ENCODE results near the gene LRRC37A2.
"Not testable (repeated sequence)": the region's sequence is repeated elsewhere in the genome, so short reads cannot be mapped to it uniquely, and the experiment has no call there.

Gene LRRC37A2

DNA sequence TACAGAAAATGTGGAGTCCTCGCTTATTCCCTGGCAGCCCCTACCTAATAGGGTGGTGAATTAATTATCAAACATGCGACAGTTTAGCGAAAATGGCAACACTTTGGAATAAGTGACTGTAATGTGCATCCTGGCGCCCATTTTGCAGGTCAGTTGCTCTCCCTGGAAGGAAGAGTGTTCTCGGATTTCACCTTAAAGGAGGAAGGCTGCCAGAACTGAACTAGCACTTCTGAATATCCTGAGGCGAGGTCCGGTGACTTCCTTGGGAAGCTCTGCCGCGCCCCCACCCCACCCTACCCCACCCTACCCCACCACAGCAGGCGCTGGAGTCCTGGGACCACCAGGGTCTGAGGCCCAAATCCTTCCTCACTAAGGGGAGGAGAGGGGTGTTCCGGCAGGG lies at the start of gene LRRC37A2:
Gene LRRC37A2 (plus strand): TSS at position 301 of the 400 bp plus-strand sequence. CDS start 245 bp downstream, outside the sequence.
- DNase-seq: not testable (repeated sequence)

GRCh38 chr17:46467618-46468017 lies 44.6 kb upstream of the LRRC37A2 start:
- not testable (repeated sequence) for DNase-seq

DNA sequence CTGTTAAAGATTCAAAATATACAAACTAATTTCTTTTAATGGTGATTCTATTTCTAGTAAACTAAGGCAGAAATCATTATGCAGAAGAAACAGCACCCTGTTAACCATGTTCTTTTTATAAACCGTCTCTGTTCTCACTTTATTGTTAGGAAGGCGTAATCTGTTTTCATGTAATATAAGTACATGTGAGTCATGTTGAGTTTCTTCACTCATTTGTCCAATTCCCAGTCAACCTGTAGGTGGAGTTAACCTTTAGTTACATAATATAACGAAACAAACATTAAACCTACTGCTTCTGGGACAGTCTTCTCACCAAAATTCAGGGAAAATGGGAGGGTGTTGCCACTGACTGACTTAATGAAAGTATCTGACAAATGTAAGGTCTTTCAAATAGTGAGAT lies 37.8 kb upstream of the LRRC37A2 start:
- not testable (repeated sequence) for DNase-seq

GRCh38 chr17:46475583-46475982 lies 36.7 kb upstream of the LRRC37A2 start:
- not testable (repeated sequence) for DNase-seq

DNA sequence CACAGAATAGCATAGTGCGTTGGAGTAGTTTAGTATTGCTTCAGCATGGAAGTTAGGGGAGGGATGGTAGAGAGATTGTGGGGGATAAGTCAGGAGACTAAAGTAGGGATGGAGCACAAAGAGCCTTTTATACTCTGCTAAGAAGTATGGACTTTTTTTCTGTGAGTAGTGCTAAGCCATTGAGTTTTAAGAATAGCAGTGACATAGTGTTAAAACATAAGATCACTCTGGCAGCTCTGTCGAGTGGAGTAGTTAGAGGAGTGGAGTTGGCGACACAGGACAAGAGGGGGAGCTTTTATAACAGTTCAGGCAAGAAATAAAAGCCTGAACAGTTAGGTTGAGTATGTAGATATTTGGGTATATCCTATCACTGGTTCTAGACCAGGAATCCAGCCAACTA lies 33.4 kb upstream of the LRRC37A2 start:
- not testable (repeated sequence) for DNase-seq

- DNase-seq: not testable (repeated sequence)
These were observed 31.0 kb upstream of the LRRC37A2 start for GRCh38 chr17:46481310-46481709.

DNA sequence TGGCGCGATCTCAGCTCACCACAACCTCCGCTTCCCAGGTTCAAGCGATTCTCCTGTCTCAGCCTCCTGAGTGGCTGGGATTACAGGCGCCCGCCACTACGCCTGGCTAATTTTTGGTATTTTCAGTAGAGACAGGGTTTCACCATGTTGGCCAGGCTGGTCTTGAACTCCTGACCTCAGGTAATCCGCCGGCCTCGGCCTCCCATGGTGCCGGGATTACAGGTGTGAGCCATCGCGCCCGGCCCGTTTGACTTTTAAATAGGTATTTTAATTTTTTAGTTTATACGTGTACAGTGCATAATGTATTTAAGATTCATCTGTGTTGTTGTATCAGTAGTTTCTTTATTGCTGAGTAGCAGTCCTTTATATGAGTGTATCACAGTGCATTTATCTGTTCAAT lies 20.2 kb upstream of the LRRC37A2 start:
- not testable (repeated sequence) for DNase-seq

GRCh38 chr17:46499437-46500139 lies 12.7 kb upstream of the LRRC37A2 start:
- DNase-seq: not testable (repeated sequence)

- DNase-seq: not testable (repeated sequence)
These were observed 6.4 kb upstream of the LRRC37A2 start for GRCh38 chr17:46505896-46506295.

- not testable (repeated sequence) for DNase-seq
These were observed 22.4 kb downstream of the LRRC37A2 start for GRCh38 chr17:46534716-46535115.

- DNase-seq: not testable (repeated sequence)
These were observed 36.3 kb downstream of the LRRC37A2 start for GRCh38 chr17:46548607-46549006.

- not testable (repeated sequence) for DNase-seq
These were observed 46.9 kb downstream of the LRRC37A2 start for GRCh38 chr17:46559155-46559554.

GRCh38 chr17:46560048-46560447 lies 47.8 kb downstream of the LRRC37A2 start:
- not testable (repeated sequence) for DNase-seq

GRCh38 chr17:46566284-46566683 lies 54.0 kb downstream of the LRRC37A2 start:
- not testable (repeated sequence) for DNase-seq

- DNase-seq: not testable (repeated sequence)
These were observed 54.7 kb downstream of the LRRC37A2 start for GRCh38 chr17:46566980-46567379.

- DNase-seq: not testable (repeated sequence)
These were observed 59.5 kb downstream of the LRRC37A2 start for GRCh38 chr17:46571796-46572195.

- DNase-seq: not testable (repeated sequence)
These were observed 67.1 kb downstream of the LRRC37A2 start, which contains the start of gene ARL17A for GRCh38 chr17:46579083-46580075. Gene ARL17A, minus strand, starts transcription at chr17:46579691. Its CDS starts 3,369 bp downstream, at chr17:46576322.

- DNase-seq: not testable (repeated sequence)
These were observed 67.8 kb downstream of the LRRC37A2 start for GRCh38 chr17:46580082-46580481.

- not testable (repeated sequence) for DNase-seq
These were observed 73.2 kb downstream of the LRRC37A2 start for GRCh38 chr17:46585444-46585843.

DNA sequence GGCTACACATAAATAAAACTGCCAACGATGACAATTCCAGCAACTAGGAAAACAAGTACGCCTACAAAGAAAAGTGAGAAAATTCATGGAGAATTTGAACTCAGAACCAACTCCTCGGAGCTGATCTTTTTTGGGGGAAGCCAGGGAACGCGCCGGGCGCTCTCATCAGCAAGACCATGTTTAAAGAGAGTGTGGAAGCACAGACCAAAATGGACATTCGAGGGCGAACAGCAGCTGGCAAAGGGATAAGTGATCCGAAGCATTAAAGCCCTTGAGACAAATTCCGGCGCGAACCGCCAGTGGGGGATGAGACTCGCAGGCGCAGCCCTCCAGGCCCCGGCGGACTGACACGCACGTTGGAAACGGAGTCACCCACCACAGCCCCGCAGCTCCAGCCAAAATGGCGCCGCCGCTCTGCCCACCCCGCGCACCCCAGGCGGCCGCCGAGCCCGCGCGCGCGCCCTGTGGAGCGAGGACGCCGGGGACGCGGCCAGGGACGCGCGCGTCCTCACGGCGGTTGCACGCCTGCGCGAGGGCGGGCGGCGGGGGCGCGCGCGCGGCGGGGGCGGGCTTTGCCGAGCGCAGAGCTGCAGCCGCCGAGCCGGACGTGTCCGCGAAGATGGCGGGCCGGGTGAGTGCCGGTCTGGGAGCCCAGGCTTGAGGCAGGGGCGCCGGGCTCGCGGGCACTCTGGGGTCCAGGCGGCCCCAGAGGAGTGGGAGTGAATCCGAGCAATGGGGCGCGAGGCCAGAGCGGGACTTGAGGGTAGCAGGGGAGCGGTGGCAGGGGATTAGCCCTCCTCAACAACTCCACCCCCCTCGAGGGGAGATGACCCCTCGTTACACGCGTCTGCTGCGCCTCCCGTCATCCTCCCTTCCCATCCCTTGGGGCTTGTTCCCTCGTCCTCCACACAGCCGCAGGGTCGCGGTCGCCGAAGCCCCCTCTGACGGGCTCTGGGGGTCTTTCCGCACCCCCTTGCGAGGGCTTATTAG lies 78.2 kb downstream of the LRRC37A2 start, which contains the start of gene NSF:
Gene NSF (plus strand): TSS at position 513 of the 990 bp plus-strand sequence. CDS start 107 bp downstream, at position 620.
- not testable (repeated sequence) for DNase-seq

DNA sequence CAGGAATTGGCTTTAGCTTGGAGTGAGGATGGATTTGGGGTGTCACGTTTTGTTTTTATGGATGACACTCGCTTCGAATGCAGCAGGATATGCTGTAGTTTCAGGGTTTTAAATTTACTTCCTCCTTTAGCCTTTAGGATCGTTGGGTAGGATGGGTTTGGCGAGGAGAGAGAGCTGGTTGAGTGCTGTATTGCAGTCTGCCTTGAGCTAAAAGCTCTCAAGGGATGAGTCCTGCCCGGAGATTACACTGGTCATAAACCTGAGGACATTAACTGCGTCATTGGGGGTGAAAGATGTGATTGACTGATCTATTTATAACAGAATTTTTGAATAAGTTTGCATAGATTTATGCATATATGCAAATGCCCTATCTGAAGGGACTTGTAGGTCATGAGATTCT lies 79.1 kb downstream of the LRRC37A2 start:
- DNase-seq: not testable (repeated sequence)
